MCF 10A (cell line): ENCODE measurements around the gene HCN3. TPM values are rescaled to one million over a fixed set of nuclear protein-coding genes. Genes with fewer than 3 reads are reported as not detected.

ENCODE experiments used
- BruUV-seq: library from RNA; stranded (reverse); fragments of 400-500 nt; replicated peaks from 2 replicates; lab custom pipeline; 2021; lab: Mats Ljungman, UMichigan
- CTCF ChIA-PET: fragments of 300-600 bp; sonication (Branson Sonifier 250); formaldehyde crosslinking; extraction: SDS; loops from one replicate; lab custom pipeline; 2021; ENCODE audit warnings: antibody characterized with exemption, inconsistent platforms; lab: Yijun Ruan, JAX
- POLR2A ChIA-PET: fragments of 300-600, 350-650 bp; sonication (Branson Sonifier 250); formaldehyde crosslinking; extraction: SDS; loops from one replicate; lab custom pipeline; 2020; ENCODE audit warnings: antibody characterized with exemption, inconsistent platforms; lab: Yijun Ruan, JAX
- DNase-seq: peaks from one replicate; pipeline ENCODE4 v3.0.0-alpha.2; 2018; ENCODE audit not compliant: unreplicated experiment
- H3K27ac Mint-ChIP-seq: one replicate; pipeline ENCODE4 v1.8.0; 2022; ENCODE audit warnings: mild to moderate bottlenecking, low read depth, mixed read lengths; ENCODE audit not compliant: unreplicated experiment
- H3K27me3 Mint-ChIP-seq: one replicate; pipeline ENCODE4 v1.8.0; 2022; ENCODE audit warnings: mixed read lengths; ENCODE audit not compliant: insufficient read depth, unreplicated experiment
- H3K36me3 Mint-ChIP-seq: one replicate; pipeline ENCODE4 v1.8.0; 2022; ENCODE audit warnings: mild to moderate bottlenecking, moderate library complexity, mixed read lengths; ENCODE audit not compliant: insufficient read depth, unreplicated experiment
- H3K4me1 Mint-ChIP-seq: one replicate; pipeline ENCODE4 v1.8.0; 2022; ENCODE audit warnings: mixed read lengths; ENCODE audit not compliant: insufficient read depth, unreplicated experiment
- H3K4me3 Mint-ChIP-seq: one replicate; pipeline ENCODE4 v1.8.0; 2022; ENCODE audit warnings: mild to moderate bottlenecking, moderate library complexity, mixed read lengths; ENCODE audit not compliant: unreplicated experiment
- H3K9me3 Mint-ChIP-seq: one replicate; pipeline ENCODE4 v1.8.0; 2022; ENCODE audit warnings: mixed read lengths; ENCODE audit not compliant: unreplicated experiment
- intact Hi-C: fragments of 100-400 bp; cut with micrococcal nuclease; formaldehyde crosslinking; loops from 2 replicates; pipeline ENCODE4 v1.14.1; 2022
- total RNA-seq: library from RNA; stranded (reverse); gene quantifications from 2 replicates; pipeline ENCODE4 v1.2.3, GENCODE V29; 2022
- TF ChIP-seq, protein P1 (sequence below): fragments of 200-600 bp; IDR thresholded peaks from one replicate; pipeline ENCODE4 v1.8.0; 2022; ENCODE audit warnings: antibody characterized with exemption, mild to moderate bottlenecking; ENCODE audit not compliant: unreplicated experiment

The HCN3 gene
- total RNA-seq, 1 experiment from 2014 or later, result 2.5 TPM

GRCh38 chr1:155301342-155301841 lies 24.1 kb downstream of the HCN3 start, which contains the start of gene PKLR:
TSS of gene PKLR (minus strand) at chr1:155301438. CDS start at chr1:155301395, 43 bp downstream.
- intact Hi-C loops, result no loop called here
- Mint-ChIP-seq H3K4me3 (no peak within 1 kb of the TSS), H3K27me3 (peaks cover 11% of the 10 kb centered on the region), H3K4me1 (no peaks in the 10 kb centered on the region), H3K27ac (no peak within 1 kb of the TSS), H3K36me3 (no peaks in the 10 kb centered on the region), H3K9me3 (no peaks in the 10 kb centered on the region)
- no TSS peak for BruUV-seq
- ChIA-PET POLR2A (interaction anchor here (0.8 kb wide), 1 partner anchor 76 kb away, joined by 3 read pairs; no protein-coding TSS in a partner anchor), CTCF (interaction anchor here (1.4 kb wide), 1 partner anchor 50 kb away, joined by 5 read pairs; no protein-coding TSS in a partner anchor)
- DNase-seq, result no peak
- TF ChIP-seq, protein P1, sequence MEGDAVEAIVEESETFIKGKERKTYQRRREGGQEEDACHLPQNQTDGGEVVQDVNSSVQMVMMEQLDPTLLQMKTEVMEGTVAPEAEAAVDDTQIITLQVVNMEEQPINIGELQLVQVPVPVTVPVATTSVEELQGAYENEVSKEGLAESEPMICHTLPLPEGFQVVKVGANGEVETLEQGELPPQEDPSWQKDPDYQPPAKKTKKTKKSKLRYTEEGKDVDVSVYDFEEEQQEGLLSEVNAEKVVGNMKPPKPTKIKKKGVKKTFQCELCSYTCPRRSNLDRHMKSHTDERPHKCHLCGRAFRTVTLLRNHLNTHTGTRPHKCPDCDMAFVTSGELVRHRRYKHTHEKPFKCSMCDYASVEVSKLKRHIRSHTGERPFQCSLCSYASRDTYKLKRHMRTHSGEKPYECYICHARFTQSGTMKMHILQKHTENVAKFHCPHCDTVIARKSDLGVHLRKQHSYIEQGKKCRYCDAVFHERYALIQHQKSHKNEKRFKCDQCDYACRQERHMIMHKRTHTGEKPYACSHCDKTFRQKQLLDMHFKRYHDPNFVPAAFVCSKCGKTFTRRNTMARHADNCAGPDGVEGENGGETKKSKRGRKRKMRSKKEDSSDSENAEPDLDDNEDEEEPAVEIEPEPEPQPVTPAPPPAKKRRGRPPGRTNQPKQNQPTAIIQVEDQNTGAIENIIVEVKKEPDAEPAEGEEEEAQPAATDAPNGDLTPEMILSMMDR, result no peak

DNA sequence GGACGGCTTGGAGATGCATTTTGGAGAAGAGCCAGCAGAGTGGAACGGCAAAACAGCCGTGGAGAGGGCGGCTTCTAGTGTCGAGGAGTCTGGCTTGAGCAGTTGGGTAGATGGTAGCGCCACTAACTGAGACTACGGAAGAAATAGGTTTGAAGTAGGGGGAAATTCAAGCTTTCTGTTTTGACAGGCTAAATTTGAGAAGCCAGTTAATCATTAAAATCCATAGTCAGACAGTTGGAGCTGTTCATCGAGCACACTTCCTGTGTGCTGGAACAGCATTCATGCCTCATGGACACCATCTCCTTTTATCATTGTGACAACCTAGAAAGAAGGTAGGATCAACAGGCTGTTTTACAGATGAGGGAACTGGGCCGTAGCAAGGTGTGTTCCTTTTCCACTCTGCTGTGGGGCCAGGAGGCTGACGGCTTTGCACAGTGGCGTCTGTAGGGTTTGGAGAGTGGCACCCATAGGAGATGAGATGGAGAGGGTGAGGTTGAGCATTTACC lies 27.3 kb downstream of the HCN3 start:
- Mint-ChIP-seq H3K27ac (no peak overlapping the region), H3K36me3 (peaks cover 9% of the 10 kb centered on the region), H3K27me3 (no peaks in the 10 kb centered on the region), H3K4me1 (no peaks in the 10 kb centered on the region), H3K9me3 (no peaks in the 10 kb centered on the region), H3K4me3 (no peak overlapping the region)
- ChIA-PET POLR2A (interaction anchor here (0.6 to 1.7 kb wide), 2 partner anchors 54 to 1108 kb away, joined by 3 to 5 read pairs; no protein-coding TSS in a partner anchor), CTCF (interaction anchor here (2.3 to 2.5 kb wide), 2 partner anchors 17 to 26 kb away, joined by 7 to 12 read pairs; no protein-coding TSS in a partner anchor)
- TF ChIP-seq, protein P1, result no peak
- no peak for DNase-seq
- intact Hi-C loops, result no loop called here
- BruUV-seq, result no TSS peak

- Mint-ChIP-seq H3K27ac (no peak overlapping the region), H3K27me3 (no peaks in the 10 kb centered on the region), H3K36me3 (peaks cover 21% of the 10 kb centered on the region), H3K4me1 (peaks cover 6% of the 10 kb centered on the region), H3K4me3 (no peak overlapping the region), H3K9me3 (no peaks in the 10 kb centered on the region)
- no TSS peak for BruUV-seq
- ChIA-PET CTCF (interaction anchor here (2.3 to 3.5 kb wide), 3 partner anchors 16 to 56 kb away, joined by 7 to 26 read pairs (median 12); no protein-coding TSS in a partner anchor), POLR2A (interaction anchor here (0.7 to 1.7 kb wide), 4 partner anchors 16 to 811 kb away, joined by 3 to 5 read pairs (median 3); partner anchors contain the start of gene SCAMP3)
- intact Hi-C loops, result no loop called here
- no peak for DNase-seq
- TF ChIP-seq, protein P1, result no peak
Observed at GRCh38 chr1:155305881-155306391, 28.7 kb downstream of the HCN3 start.

GRCh38 chr1:155307247-155307740 lies 30.0 kb downstream of the HCN3 start:
- TF ChIP-seq, protein P1, result peak; percentile 21
- Mint-ChIP-seq H3K4me3 (peak overlapping the region; percentile 100), H3K27ac (no peak overlapping the region), H3K4me1 (peaks cover 6% of the 10 kb centered on the region), H3K9me3 (no peaks in the 10 kb centered on the region), H3K27me3 (no peaks in the 10 kb centered on the region), H3K36me3 (peaks cover 34% of the 10 kb centered on the region)
- ChIA-PET POLR2A (interaction anchor here (1.3 to 7.9 kb wide), 10 partner anchors 14 to 256 kb away, joined by 3 to 103 read pairs (median 9); partner anchors contain the start of genes ASH1L, CLK2, HCN3 and RUSC1), CTCF (interaction anchor here (0.6 to 3.5 kb wide), 10 partner anchors 10 to 338 kb away, joined by 3 to 26 read pairs (median 6); no protein-coding TSS in a partner anchor)
- peak; percentile 58 for DNase-seq
- intact Hi-C loops, result no loop called here
- BruUV-seq, result no TSS peak
